Measurements from ENCODE around the gene TRIO.

DNA sequence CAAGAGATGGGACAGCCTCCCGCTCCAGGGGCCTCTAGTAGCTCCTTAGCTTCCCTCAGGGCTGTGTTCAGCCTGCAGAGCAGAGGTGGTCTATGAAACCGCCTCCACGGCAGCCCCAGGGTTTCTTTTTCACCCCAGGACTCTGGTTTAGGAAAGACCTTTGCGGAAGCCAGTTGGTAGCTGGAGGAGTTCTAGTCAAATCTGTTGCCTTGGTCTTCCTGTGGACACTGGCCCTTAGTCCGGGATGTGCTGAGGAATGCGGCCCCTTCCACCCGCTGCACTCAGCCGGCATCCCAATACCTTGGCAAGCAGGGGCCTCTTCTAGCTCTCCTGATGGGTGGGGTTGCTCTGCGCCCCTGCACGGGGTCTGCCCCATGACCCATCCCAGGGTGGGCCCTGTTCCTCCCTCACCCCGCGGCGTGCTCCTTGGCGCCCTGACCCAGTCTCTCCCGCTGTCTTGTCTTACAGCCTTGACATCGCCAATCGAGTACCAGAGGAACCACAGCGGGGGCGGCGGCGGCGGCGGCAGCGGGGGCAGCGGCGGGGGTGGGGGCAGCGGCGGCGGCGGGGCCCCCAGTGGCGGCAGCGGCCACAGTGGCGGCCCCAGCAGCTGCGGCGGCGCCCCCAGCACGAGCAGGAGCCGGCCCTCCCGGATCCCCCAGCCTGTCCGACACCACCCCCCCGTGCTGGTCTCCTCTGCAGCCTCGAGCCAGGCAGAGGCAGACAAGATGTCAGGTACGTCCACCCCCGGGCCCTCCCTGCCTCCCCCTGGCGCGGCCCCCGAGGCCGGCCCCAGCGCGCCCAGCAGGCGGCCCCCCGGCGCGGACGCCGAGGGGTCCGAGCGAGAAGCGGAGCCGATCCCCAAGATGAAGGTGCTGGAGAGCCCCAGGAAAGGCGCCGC lies 344.1 kb downstream of the TRIO start:
- no peak for TF ChIP-seq ZNF707 (tag by site-specific recombination; IDR thresholded peaks at IDR 0.05)
- TF ChIP-seq, protein P1, sequence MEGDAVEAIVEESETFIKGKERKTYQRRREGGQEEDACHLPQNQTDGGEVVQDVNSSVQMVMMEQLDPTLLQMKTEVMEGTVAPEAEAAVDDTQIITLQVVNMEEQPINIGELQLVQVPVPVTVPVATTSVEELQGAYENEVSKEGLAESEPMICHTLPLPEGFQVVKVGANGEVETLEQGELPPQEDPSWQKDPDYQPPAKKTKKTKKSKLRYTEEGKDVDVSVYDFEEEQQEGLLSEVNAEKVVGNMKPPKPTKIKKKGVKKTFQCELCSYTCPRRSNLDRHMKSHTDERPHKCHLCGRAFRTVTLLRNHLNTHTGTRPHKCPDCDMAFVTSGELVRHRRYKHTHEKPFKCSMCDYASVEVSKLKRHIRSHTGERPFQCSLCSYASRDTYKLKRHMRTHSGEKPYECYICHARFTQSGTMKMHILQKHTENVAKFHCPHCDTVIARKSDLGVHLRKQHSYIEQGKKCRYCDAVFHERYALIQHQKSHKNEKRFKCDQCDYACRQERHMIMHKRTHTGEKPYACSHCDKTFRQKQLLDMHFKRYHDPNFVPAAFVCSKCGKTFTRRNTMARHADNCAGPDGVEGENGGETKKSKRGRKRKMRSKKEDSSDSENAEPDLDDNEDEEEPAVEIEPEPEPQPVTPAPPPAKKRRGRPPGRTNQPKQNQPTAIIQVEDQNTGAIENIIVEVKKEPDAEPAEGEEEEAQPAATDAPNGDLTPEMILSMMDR (tag by site-specific recombination; IDR thresholded peaks at IDR 0.05), result no peak
- no peak for TF ChIP-seq ZNF600 (tag by site-specific recombination; IDR thresholded peaks at IDR 0.05)
- TF ChIP-seq TCF7L2 (IDR thresholded peaks at IDR 0.05; ENCODE audit: borderline replicate concordance, low read depth, low read length), result no peak
